Measurements from ENCODE around the gene KRCC1.
A peak's percentile ranks its signal among the peaks of the same experiment; 100 is the strongest.

The KRCC1 gene

GRCh38 chr2:88055371-88056128, at the start of gene KRCC1:
Gene KRCC1 (minus strand): TSS chr2:88055783. CDS start chr2:88028563, 27,220 bp downstream.
- peak; percentile 73 to 91 for DNase-seq (ENCODE audit: low read depth in 2 of 2, low spot score in 1 of 2)

- DNase-seq (ENCODE audit: low read depth in 2 of 2, low spot score in 1 of 2) = no peak
These were observed 44.9 kb upstream of the KRCC1 start for GRCh38 chr2:88100489-88100858.

GRCh38 chr2:88099798-88100488, 44.4 kb upstream of the KRCC1 start:
- no peak for DNase-seq (ENCODE audit: low read depth in 2 of 2, low spot score in 1 of 2)

GRCh38 chr2:88098558-88098900, 42.9 kb upstream of the KRCC1 start:
- DNase-seq (ENCODE audit: low read depth in 2 of 2, low spot score in 1 of 2) = no peak

GRCh38 chr2:88097891-88098557, 42.4 kb upstream of the KRCC1 start:
- DNase-seq (ENCODE audit: low read depth in 2 of 2, low spot score in 1 of 2) = no peak

- DNase-seq (ENCODE audit: low read depth in 2 of 2, low spot score in 1 of 2) = no peak
These were observed 41.6 kb upstream of the KRCC1 start for GRCh38 chr2:88097192-88097591.

GRCh38 chr2:88096708-88097107, 41.1 kb upstream of the KRCC1 start:
- no peak for DNase-seq (ENCODE audit: low read depth in 2 of 2, low spot score in 1 of 2)

- no peak for DNase-seq (ENCODE audit: low read depth in 2 of 2, low spot score in 1 of 2)
These were observed 39.4 kb upstream of the KRCC1 start for GRCh38 chr2:88095022-88095421.

GRCh38 chr2:88092773-88093172, 37.2 kb upstream of the KRCC1 start:
- no peak for DNase-seq (ENCODE audit: low read depth in 2 of 2, low spot score in 1 of 2)

GRCh38 chr2:88091943-88092342, 36.4 kb upstream of the KRCC1 start:
- DNase-seq (ENCODE audit: low read depth in 2 of 2, low spot score in 1 of 2) = no peak

GRCh38 chr2:88090446-88091283, 35.1 kb upstream of the KRCC1 start:
- peak; percentile 11 to 32 for DNase-seq (ENCODE audit: low read depth in 2 of 2, low spot score in 1 of 2)

- no peak for DNase-seq (ENCODE audit: low read depth in 2 of 2, low spot score in 1 of 2)
These were observed 33.4 kb upstream of the KRCC1 start for GRCh38 chr2:88088999-88089398.

- no peak for DNase-seq (ENCODE audit: low read depth in 2 of 2, low spot score in 1 of 2)
These were observed 32.2 kb upstream of the KRCC1 start for GRCh38 chr2:88087763-88088162.

- DNase-seq (ENCODE audit: low read depth in 2 of 2, low spot score in 1 of 2) = no peak
These were observed 31.5 kb upstream of the KRCC1 start for GRCh38 chr2:88087073-88087472.

GRCh38 chr2:88086401-88086800, 30.8 kb upstream of the KRCC1 start:
- DNase-seq (ENCODE audit: low read depth in 2 of 2, low spot score in 1 of 2) = no peak

- DNase-seq (ENCODE audit: low read depth in 2 of 2, low spot score in 1 of 2) = no peak
These were observed 30.0 kb upstream of the KRCC1 start for GRCh38 chr2:88085602-88086001.

- no peak for DNase-seq (ENCODE audit: low read depth in 2 of 2, low spot score in 1 of 2)
These were observed 29.5 kb upstream of the KRCC1 start for GRCh38 chr2:88085099-88085498.

- no peak for DNase-seq (ENCODE audit: low read depth in 2 of 2, low spot score in 1 of 2)
These were observed 27.2 kb upstream of the KRCC1 start for GRCh38 chr2:88082781-88083180.

GRCh38 chr2:88081924-88082608, 26.5 kb upstream of the KRCC1 start:
- DNase-seq (ENCODE audit: low read depth in 2 of 2, low spot score in 1 of 2) = no peak

GRCh38 chr2:88080545-88080944, 25.0 kb upstream of the KRCC1 start:
- no peak for DNase-seq (ENCODE audit: low read depth in 2 of 2, low spot score in 1 of 2)

- no peak for DNase-seq (ENCODE audit: low read depth in 2 of 2, low spot score in 1 of 2)
These were observed 23.1 kb upstream of the KRCC1 start for GRCh38 chr2:88078643-88079172.
